Measurements from ENCODE around the gene CHST8.

Gene CHST8

GRCh38 chr19:33722456-33723239, 100.9 kb downstream of the CHST8 start:
- peaks cover 7% of the 10 kb centered on the region for H3K9me3 Mint-ChIP-seq

GRCh38 chr19:33723512-33723911, 101.8 kb downstream of the CHST8 start:
- H3K4me3 Mint-ChIP-seq, result no peak overlapping the region
- H3K27me3 Mint-ChIP-seq, result peaks cover 20% of the 10 kb centered on the region
- peaks cover 7% of the 10 kb centered on the region for H3K9me3 Mint-ChIP-seq
- ATAC-seq (ENCODE audit: low read depth) (no peak), DNase-seq (ENCODE audit: low spot score in 2 of 2) (no peak)
- no peaks in the 10 kb centered on the region for H3K4me1 Mint-ChIP-seq
- H3K36me3 Mint-ChIP-seq, result no peaks in the 10 kb centered on the region
- H3K27ac Mint-ChIP-seq, result no peak overlapping the region

More at GRCh38 chr19:33722456-33723239, 100.9 kb downstream of the CHST8 start:
- Mint-ChIP-seq H3K36me3 (no peaks in the 10 kb centered on the region), H3K4me1 (no peaks in the 10 kb centered on the region), H3K27me3 (peaks cover 21% of the 10 kb centered on the region), H3K27ac (no peak overlapping the region), H3K4me3 (no peak overlapping the region)
- DNase-seq (ENCODE audit: low spot score in 2 of 2) (no peak), ATAC-seq (ENCODE audit: low read depth) (no peak)

GRCh38 chr19:33724021-33724720, 102.4 kb downstream of the CHST8 start:
- H3K9me3 Mint-ChIP-seq, result peaks cover 7% of the 10 kb centered on the region
- H3K27ac Mint-ChIP-seq, result no peak overlapping the region
- ATAC-seq (ENCODE audit: low read depth) (no peak), DNase-seq (ENCODE audit: low spot score in 2 of 2) (no peak)
- peaks cover 20% of the 10 kb centered on the region for H3K27me3 Mint-ChIP-seq
- H3K36me3 Mint-ChIP-seq, result no peaks in the 10 kb centered on the region
- no peaks in the 10 kb centered on the region for H3K4me1 Mint-ChIP-seq
- no peak overlapping the region for H3K4me3 Mint-ChIP-seq

GRCh38 chr19:33724721-33725060, 102.9 kb downstream of the CHST8 start:
- peaks cover 24% of the 10 kb centered on the region for H3K27me3 Mint-ChIP-seq
- no peaks in the 10 kb centered on the region for H3K4me1 Mint-ChIP-seq
- DNase-seq (ENCODE audit: low spot score in 2 of 2), result no peak
- H3K9me3 Mint-ChIP-seq, result peaks cover 11% of the 10 kb centered on the region
- H3K36me3 Mint-ChIP-seq, result no peaks in the 10 kb centered on the region
- H3K27ac Mint-ChIP-seq, result no peak overlapping the region
- no peak overlapping the region for H3K4me3 Mint-ChIP-seq
- no peak for ATAC-seq (ENCODE audit: low read depth)

GRCh38 chr19:33725567-33725966, 103.8 kb downstream of the CHST8 start:
- Mint-ChIP-seq H3K27me3 (peaks cover 20% of the 10 kb centered on the region), H3K4me1 (no peaks in the 10 kb centered on the region), H3K27ac (no peak overlapping the region), H3K36me3 (no peaks in the 10 kb centered on the region), H3K4me3 (no peak overlapping the region), H3K9me3 (peaks cover 12% of the 10 kb centered on the region)
- DNase-seq (ENCODE audit: low spot score in 2 of 2) (no peak), ATAC-seq (ENCODE audit: low read depth) (no peak)

- Mint-ChIP-seq H3K36me3 (no peaks in the 10 kb centered on the region), H3K4me3 (no peak overlapping the region), H3K27ac (no peak overlapping the region), H3K4me1 (no peaks in the 10 kb centered on the region), H3K27me3 (peaks cover 13% of the 10 kb centered on the region), H3K9me3 (peaks cover 6% of the 10 kb centered on the region)
- DNase-seq (ENCODE audit: low spot score in 2 of 2), result no peak
- no peak for ATAC-seq (ENCODE audit: low read depth)
These were observed 105.0 kb downstream of the CHST8 start for GRCh38 chr19:33726756-33727155.

- DNase-seq (ENCODE audit: low spot score in 2 of 2) (no peak), ATAC-seq (ENCODE audit: low read depth) (no peak)
- Mint-ChIP-seq H3K4me1 (no peaks in the 10 kb centered on the region), H3K27me3 (peaks cover 9% of the 10 kb centered on the region), H3K27ac (no peak overlapping the region), H3K4me3 (no peak overlapping the region), H3K36me3 (no peaks in the 10 kb centered on the region), H3K9me3 (peaks cover 4% of the 10 kb centered on the region)
These were observed 105.7 kb downstream of the CHST8 start for GRCh38 chr19:33727331-33727998.

DNA sequence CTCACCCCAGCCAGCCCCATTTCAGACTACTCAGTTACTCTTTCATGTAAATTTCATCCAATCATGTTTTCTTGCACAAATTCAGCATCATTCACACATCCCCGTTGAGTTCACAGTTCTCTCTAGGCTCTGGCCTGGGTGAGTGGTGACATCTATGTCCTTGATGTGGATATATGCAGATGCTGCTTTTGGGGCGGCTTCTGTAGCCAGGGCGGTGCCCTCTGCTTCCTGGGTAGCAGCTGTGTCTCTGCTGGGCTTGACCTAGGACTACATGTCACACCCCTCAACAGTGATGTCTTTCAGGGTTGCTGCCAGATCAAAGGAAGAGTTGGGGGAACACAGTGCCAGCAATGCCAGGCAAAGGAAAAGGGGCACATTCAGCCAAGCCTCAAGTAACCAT, 106.4 kb downstream of the CHST8 start:
- Mint-ChIP-seq H3K9me3 (peaks cover 4% of the 10 kb centered on the region), H3K27me3 (peaks cover 6% of the 10 kb centered on the region), H3K36me3 (no peaks in the 10 kb centered on the region), H3K4me1 (no peaks in the 10 kb centered on the region), H3K27ac (no peak overlapping the region), H3K4me3 (no peak overlapping the region)
- no peak for ATAC-seq (ENCODE audit: low read depth)
- no peak for DNase-seq (ENCODE audit: low spot score in 2 of 2)

DNA sequence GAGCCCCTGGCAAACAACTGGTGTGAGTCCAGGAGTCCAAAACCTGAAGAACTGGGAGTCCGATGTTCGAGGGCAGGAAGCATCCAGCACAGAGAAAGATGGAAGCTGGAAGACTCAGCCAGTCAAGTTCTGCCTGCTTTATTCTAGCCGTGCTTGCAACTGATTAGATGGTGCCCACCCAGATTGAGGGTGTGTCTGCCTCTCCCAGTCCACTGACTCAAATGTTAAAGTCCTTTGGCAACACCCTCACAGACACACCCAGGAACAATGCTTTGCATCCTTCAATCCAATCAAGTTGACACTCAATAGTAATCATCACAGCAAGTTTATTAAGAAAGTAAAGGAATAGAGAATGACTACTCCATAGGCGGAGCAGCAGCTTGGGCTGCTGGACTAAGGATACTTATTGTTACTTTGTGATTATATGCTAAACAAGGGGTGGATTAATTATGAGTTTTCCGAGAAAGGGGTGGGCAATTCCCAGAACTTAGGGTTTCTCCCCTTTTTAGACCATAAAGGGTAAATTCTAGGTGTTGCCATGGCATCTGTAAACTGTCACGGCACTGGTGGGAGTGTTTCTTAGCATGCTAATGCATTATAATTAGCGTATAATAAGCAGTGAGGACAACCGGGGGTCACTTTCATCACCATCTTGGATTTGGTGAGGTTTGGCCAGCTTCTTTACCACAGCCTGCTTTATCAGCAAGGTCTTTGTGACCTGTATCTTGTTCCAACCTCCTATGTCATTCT, 109.3 kb downstream of the CHST8 start:
- H3K27ac Mint-ChIP-seq, result no peak overlapping the region
- no peaks in the 10 kb centered on the region for H3K4me1 Mint-ChIP-seq
- no peak overlapping the region for H3K4me3 Mint-ChIP-seq
- DNase-seq (ENCODE audit: low spot score in 2 of 2), result no peak
- no peak for ATAC-seq (ENCODE audit: low read depth)
- H3K9me3 Mint-ChIP-seq, result peaks cover 6% of the 10 kb centered on the region
- H3K27me3 Mint-ChIP-seq, result peaks cover 8% of the 10 kb centered on the region
- H3K36me3 Mint-ChIP-seq, result no peaks in the 10 kb centered on the region

DNA sequence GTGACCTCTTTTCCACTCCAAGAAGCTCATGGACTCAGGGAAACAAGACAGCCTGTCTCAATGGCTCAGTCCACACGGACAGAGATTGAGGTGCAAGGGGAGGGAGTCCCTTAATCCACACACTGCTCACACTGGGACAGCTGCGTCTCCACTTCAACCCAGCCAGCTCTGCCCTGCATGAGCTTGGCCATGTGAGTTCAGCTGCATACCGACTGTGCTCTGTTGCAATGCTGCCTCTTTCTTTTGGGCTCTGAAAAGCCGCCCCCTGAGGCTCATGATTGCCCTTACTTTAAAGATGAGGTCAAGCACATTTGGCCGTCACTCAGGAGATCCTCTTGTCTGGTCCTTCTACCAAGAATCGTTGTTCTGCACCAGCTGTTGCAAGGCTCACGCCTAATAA, 110.1 kb downstream of the CHST8 start:
- no peak overlapping the region for H3K27ac Mint-ChIP-seq

DNA sequence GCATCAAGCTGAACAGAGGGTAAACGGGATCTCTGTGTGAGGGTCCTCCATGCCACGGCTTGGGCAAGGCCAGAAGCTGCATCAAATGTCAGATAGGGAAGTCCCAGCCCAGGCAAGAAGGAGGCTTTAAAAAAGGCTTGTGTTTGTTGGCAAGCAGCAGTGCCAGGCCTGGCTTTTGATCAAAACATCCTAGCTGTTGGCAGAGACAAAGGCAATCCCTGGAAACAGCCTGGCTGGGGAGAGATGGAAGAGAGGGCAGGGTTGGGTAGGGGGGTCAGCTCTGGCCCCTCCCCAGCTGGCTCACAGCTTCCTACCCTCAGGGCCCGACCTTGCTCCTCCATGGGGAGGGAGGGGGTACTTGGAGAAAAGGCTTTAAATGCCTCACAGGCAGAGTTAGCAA, 113.2 kb downstream of the CHST8 start:
- DNase-seq (ENCODE audit: low spot score in 2 of 2), result no peak
- Mint-ChIP-seq H3K27ac (no peak overlapping the region), H3K4me3 (no peak overlapping the region), H3K27me3 (peaks cover 2% of the 10 kb centered on the region), H3K36me3 (no peaks in the 10 kb centered on the region), H3K9me3 (peaks cover 1% of the 10 kb centered on the region), H3K4me1 (no peaks in the 10 kb centered on the region)
- no peak for ATAC-seq (ENCODE audit: low read depth)

More for the DNA sequence above, 110.1 kb downstream of the CHST8 start:
- no peak overlapping the region for H3K4me3 Mint-ChIP-seq
- DNase-seq (ENCODE audit: low spot score in 2 of 2) (no peak), ATAC-seq (ENCODE audit: low read depth) (no peak)
- H3K9me3 Mint-ChIP-seq, result peaks cover 6% of the 10 kb centered on the region
- peaks cover 8% of the 10 kb centered on the region for H3K27me3 Mint-ChIP-seq
- no peaks in the 10 kb centered on the region for H3K36me3 Mint-ChIP-seq
- no peaks in the 10 kb centered on the region for H3K4me1 Mint-ChIP-seq

DNA sequence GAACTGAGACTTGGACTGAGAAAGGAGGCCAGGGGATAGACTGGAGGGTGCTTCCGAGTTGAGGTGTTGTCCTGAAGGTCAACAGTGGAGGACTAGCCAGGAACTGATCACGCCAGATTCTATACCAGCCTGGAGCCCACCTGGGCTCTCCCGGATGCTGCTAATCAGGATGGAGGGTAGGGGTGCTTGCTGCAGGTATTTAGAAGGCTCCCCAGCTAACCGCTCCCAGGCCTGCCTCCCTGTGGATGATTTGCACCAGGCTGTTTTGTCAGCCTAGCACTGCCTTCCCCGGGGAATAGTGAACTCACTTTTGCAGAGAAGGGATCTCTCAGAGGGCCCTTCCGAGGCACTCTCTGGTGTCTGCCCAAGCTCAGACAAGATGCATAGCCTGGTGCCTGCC, 114.4 kb downstream of the CHST8 start:
- no peak overlapping the region for H3K27ac Mint-ChIP-seq
- ATAC-seq (ENCODE audit: low read depth) (no peak), DNase-seq (ENCODE audit: low spot score in 2 of 2) (no peak)
- no peaks in the 10 kb centered on the region for H3K36me3 Mint-ChIP-seq
- no peaks in the 10 kb centered on the region for H3K4me1 Mint-ChIP-seq
- H3K4me3 Mint-ChIP-seq, result no peak overlapping the region
- H3K27me3 Mint-ChIP-seq, result peaks cover 2% of the 10 kb centered on the region
- peaks cover 1% of the 10 kb centered on the region for H3K9me3 Mint-ChIP-seq

GRCh38 chr19:33736787-33737186, 115.0 kb downstream of the CHST8 start:
- H3K4me1 Mint-ChIP-seq, result no peaks in the 10 kb centered on the region
- H3K36me3 Mint-ChIP-seq, result no peaks in the 10 kb centered on the region
- ATAC-seq (ENCODE audit: low read depth) (no peak), DNase-seq (ENCODE audit: low spot score in 2 of 2) (no peak)
- H3K27me3 Mint-ChIP-seq, result peaks cover 2% of the 10 kb centered on the region
- peaks cover 1% of the 10 kb centered on the region for H3K9me3 Mint-ChIP-seq
- no peak overlapping the region for H3K27ac Mint-ChIP-seq
- no peak overlapping the region for H3K4me3 Mint-ChIP-seq
